Upper lobe of left lung (tissue), 6 donors: Measurements from ENCODE around the gene ELAVL2. TPM values are rescaled to one million over a fixed set of nuclear protein-coding genes. Genes with fewer than 3 reads are reported as not detected.

Experiments
- ATAC-seq, 2 donors: fragments of 200-7000 bp; cut with Tn5 transposase; one replicate each; pipeline ENCODE4 v1.9.1; 2022; ENCODE audit warnings: mild to moderate bottlenecking in 2 of 2, moderate library complexity in 2 of 2; ENCODE audit not compliant: low FRiP score in 2 of 2
- DNase-seq, 2 donors: peaks; one replicate each; pipeline ENCODE4 v3.0.0-alpha.2; 2019 to 2020
- H3K27ac ChIP-seq, 4 donors: fragments of 200-600 bp; sonication (generic); one replicate each; pipeline ENCODE4 v1.5.1; 2016 to 2019
- H3K27me3 ChIP-seq, 4 donors: fragments of 200-600 bp; sonication (generic); one replicate each; pipeline ENCODE4 v1.5.1; 2017 to 2019
- H3K36me3 ChIP-seq, 4 donors: fragments of 200-600 bp; sonication (generic); one replicate each; pipeline ENCODE4 v1.5.1; 2016 to 2019
- H3K4me1 ChIP-seq, 4 donors: fragments of 200-600 bp; sonication (generic); one replicate each; pipeline ENCODE4 v1.5.1; 2018 to 2019
- H3K4me3 ChIP-seq, 4 donors: fragments of 200-600 bp; sonication (generic); one replicate each; pipeline ENCODE4 v1.5.1; 2017 to 2019; ENCODE audit warnings: mild to moderate bottlenecking in 2 of 4, moderate library complexity in 1 of 4
- H3K9me3 ChIP-seq, 4 donors: fragments of 200-600 bp; sonication (generic); one replicate each; pipeline ENCODE4 v1.5.1; 2018 to 2019
- EP300 ChIP-seq, 4 donors: sonication (generic); formaldehyde crosslinking; IDR thresholded peaks; one replicate each; pipeline ENCODE4 v1.5.1; 2017; ENCODE audit warnings: antibody characterized with exemption in 4 of 4, control low read depth in 2 of 4
- POLR2A ChIP-seq, 4 donors: fragments of 450-650 bp; IDR thresholded peaks; one replicate each; pipeline ENCODE4 v1.5.1; 2016 to 2017; ENCODE audit warnings: antibody characterized with exemption in 4 of 4, mild to moderate bottlenecking in 2 of 4
- POLR2AphosphoS5 ChIP-seq, 2 donors: sonication (generic); formaldehyde crosslinking; IDR thresholded peaks; one replicate each; pipeline ENCODE4 v1.5.1; 2017; ENCODE audit warnings: antibody characterized with exemption in 2 of 2
- WGBS, 2 donors: methylation state at CpG; one replicate each; pipeline ENCODE4 v1.1.5; 2017 to 2018; 5-methylcytosine and 5-hydroxymethylcytosine counted together
- total RNA-seq, 6 donors: library from RNA; depleted of rRNA in 4 of 6; stranded (reverse); fragments of >200 nt in 4 of 6; gene quantifications; one replicate each; pipeline versions ENCODE4 v1.1.0 to v1.2.1, GENCODE V29; 2016 to 2021
- TF ChIP-seq, protein P1 (sequence below), 6 experiments: fragments of 450-650 bp in 4 of 6; fragments of 200-600 bp in 2 of 6; sonication (generic) in 2 of 6; IDR thresholded peaks; one replicate each; pipeline ENCODE4 v1.5.1; 2016 to 2019; ENCODE audit warnings: antibody characterized with exemption in 6 of 6
- donor health status: DM: no; HTN: no; CAD: no; lungs with moderate emphysema.
- donor health status: DM: no; HTN: yes; CAD: no; lungs with severe emphysema.

Gene ELAVL2
- total RNA-seq, 6 donors from 2014 or later, result 0.27 TPM; not detected in 5

DNA sequence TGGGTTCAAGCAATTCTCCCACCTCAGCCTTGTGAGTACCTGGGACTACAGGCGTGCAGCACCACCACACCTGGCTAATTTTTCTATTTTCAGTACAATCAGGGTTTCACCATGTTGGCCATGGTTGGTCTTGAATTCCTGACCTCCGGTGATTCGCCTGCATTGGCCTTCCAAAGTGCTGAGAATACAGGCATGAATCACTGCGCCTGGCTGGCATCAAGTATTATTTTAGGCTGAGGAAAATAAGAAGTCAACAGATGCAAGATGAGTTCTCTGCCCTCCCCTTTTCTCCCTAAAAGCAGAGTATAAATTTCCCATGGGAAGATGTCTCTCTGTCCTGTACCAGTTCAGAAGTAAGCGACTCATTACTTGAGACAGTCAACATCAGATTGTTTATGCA, 71.5 kb downstream of the ELAVL2 start:
- no peak for DNase-seq
- no peaks in the 10 kb centered on the region for H3K27me3 ChIP-seq
- no peaks in the 10 kb centered on the region for H3K4me1 ChIP-seq
- TF ChIP-seq, protein P1, sequence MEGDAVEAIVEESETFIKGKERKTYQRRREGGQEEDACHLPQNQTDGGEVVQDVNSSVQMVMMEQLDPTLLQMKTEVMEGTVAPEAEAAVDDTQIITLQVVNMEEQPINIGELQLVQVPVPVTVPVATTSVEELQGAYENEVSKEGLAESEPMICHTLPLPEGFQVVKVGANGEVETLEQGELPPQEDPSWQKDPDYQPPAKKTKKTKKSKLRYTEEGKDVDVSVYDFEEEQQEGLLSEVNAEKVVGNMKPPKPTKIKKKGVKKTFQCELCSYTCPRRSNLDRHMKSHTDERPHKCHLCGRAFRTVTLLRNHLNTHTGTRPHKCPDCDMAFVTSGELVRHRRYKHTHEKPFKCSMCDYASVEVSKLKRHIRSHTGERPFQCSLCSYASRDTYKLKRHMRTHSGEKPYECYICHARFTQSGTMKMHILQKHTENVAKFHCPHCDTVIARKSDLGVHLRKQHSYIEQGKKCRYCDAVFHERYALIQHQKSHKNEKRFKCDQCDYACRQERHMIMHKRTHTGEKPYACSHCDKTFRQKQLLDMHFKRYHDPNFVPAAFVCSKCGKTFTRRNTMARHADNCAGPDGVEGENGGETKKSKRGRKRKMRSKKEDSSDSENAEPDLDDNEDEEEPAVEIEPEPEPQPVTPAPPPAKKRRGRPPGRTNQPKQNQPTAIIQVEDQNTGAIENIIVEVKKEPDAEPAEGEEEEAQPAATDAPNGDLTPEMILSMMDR (IDR thresholded peaks at IDR 0.05), result no peak
- TF ChIP-seq EP300 (IDR thresholded peaks at IDR 0.05) (no peak), POLR2AphosphoS5 (IDR thresholded peaks at IDR 0.05) (no peak), POLR2A (IDR thresholded peaks at IDR 0.05) (no peak)
- 93 to 94% methylated on average over 5 of the region's 5 CpGs for WGBS, 2 donors
- H3K36me3 ChIP-seq, result no peaks in the 10 kb centered on the region
- H3K9me3 ChIP-seq, result no peaks in the 10 kb centered on the region
- ATAC-seq, result no peak
- no peak overlapping the region for H3K4me3 ChIP-seq
- H3K27ac ChIP-seq, result no peak overlapping the region

DNA sequence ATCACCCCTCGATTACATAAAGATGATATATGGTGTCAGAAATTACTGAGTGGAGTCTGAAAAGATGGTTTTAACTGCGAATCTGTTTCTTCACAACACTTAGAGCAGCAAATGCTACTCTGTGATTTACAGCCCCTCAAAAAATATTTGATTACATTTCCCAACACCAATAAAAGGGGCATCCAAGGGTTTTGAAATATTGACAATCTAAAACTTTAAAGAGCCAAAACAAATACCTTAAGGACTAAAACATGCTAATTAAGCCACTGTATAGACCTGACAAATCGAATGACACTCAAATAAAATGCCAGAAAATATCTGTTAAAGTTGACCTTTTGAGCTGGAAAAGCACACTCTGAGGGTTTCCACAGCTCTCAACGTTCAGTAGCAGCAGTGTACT, 73.2 kb downstream of the ELAVL2 start:
- no peaks in the 10 kb centered on the region for H3K9me3 ChIP-seq
- H3K27me3 ChIP-seq, result no peaks in the 10 kb centered on the region
- H3K4me3 ChIP-seq, result no peak overlapping the region
- ATAC-seq (no peak), DNase-seq (no peak)
- WGBS, 2 donors, result 52 to 64% methylated on average over 4 of the region's 4 CpGs
- no peak overlapping the region for H3K27ac ChIP-seq
- TF ChIP-seq, protein P1 (IDR thresholded peaks at IDR 0.05), result no peak
- no peak for TF ChIP-seq POLR2A (IDR thresholded peaks at IDR 0.05)
- no peak for TF ChIP-seq POLR2AphosphoS5 (IDR thresholded peaks at IDR 0.05)
- no peak for TF ChIP-seq EP300 (IDR thresholded peaks at IDR 0.05)
- no peaks in the 10 kb centered on the region for H3K4me1 ChIP-seq
- no peaks in the 10 kb centered on the region for H3K36me3 ChIP-seq

DNA sequence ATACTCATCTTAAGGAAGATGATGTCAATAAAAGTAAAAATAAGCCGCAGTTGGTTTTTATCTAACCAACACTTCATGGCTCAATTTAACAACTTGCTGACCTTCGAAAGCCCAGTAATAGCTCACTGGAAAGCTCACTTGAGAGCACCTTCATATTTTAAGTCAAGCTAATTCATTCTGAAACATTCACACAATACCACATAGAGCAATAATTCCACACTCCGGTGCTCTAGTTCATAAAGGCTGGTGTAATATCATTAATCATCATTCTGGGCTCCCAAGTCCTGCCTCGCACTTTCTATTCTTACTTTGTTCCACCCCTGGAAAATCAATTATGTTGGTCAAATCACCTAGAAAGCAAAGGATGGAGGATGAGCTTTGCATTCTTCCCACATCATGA, 74.4 kb downstream of the ELAVL2 start:
- WGBS, 2 donors, result 90 to 94% methylated on average over 4 of the region's 4 CpGs
- DNase-seq, result no peak

DNA sequence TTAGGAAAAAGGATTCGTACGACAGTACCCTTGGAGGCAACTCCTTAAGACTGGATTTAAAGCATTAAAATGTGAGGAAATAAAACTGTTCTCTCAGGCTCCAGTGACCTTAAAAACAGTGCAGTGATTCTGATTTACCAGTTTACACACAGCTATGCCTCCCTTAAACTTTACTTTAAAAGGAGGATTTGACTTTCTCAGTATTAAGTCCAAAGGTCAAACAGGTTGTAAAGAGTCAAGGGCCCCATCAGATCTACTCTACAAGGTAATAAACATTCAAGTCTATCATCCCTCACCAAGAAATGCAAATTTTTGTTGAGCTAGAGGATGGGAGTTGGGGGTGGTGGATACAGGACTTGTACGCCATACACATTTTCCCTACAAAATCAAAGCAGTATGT, 75.2 kb downstream of the ELAVL2 start:
- Histone ChIP-seq H3K36me3 (no peaks in the 10 kb centered on the region), H3K27me3 (no peaks in the 10 kb centered on the region), H3K4me3 (no peak overlapping the region), H3K4me1 (no peaks in the 10 kb centered on the region), H3K27ac (no peak overlapping the region), H3K9me3 (no peaks in the 10 kb centered on the region)
- DNase-seq (no peak), ATAC-seq (no peak)
- TF ChIP-seq EP300 (IDR thresholded peaks at IDR 0.05) (no peak), POLR2A (IDR thresholded peaks at IDR 0.05) (no peak), POLR2AphosphoS5 (IDR thresholded peaks at IDR 0.05) (no peak)
- TF ChIP-seq, protein P1 (IDR thresholded peaks at IDR 0.05), result no peak
- 90 to 97% methylated on average over 3 of the region's 3 CpGs for WGBS, 2 donors

More for the DNA sequence above, 74.4 kb downstream of the ELAVL2 start:
- no peaks in the 10 kb centered on the region for H3K27me3 ChIP-seq
- no peak overlapping the region for H3K27ac ChIP-seq
- H3K9me3 ChIP-seq, result no peaks in the 10 kb centered on the region
- no peak overlapping the region for H3K4me3 ChIP-seq
- H3K36me3 ChIP-seq, result no peaks in the 10 kb centered on the region
- TF ChIP-seq POLR2A (IDR thresholded peaks at IDR 0.05) (no peak), EP300 (IDR thresholded peaks at IDR 0.05) (no peak), POLR2AphosphoS5 (IDR thresholded peaks at IDR 0.05) (no peak)
- TF ChIP-seq, protein P1 (IDR thresholded peaks at IDR 0.05), result no peak
- H3K4me1 ChIP-seq, result no peaks in the 10 kb centered on the region
- ATAC-seq, result no peak
